EH (cell line): ENCODE data around the gene LCK.
"Not testable (repeated sequence)": the region's sequence is repeated elsewhere in the genome, so short reads cannot be mapped to it uniquely, and the experiment has no call there.

Experiments used
- DNase-seq: peaks from one replicate; pipeline ENCODE4 v3.0.0-alpha.2; 2015; ENCODE audit warnings: low read depth

Gene LCK

GRCh38 chr1:32240140-32240951 lies 10.7 kb upstream of the LCK start:
- peak; percentile 81 for DNase-seq

DNA sequence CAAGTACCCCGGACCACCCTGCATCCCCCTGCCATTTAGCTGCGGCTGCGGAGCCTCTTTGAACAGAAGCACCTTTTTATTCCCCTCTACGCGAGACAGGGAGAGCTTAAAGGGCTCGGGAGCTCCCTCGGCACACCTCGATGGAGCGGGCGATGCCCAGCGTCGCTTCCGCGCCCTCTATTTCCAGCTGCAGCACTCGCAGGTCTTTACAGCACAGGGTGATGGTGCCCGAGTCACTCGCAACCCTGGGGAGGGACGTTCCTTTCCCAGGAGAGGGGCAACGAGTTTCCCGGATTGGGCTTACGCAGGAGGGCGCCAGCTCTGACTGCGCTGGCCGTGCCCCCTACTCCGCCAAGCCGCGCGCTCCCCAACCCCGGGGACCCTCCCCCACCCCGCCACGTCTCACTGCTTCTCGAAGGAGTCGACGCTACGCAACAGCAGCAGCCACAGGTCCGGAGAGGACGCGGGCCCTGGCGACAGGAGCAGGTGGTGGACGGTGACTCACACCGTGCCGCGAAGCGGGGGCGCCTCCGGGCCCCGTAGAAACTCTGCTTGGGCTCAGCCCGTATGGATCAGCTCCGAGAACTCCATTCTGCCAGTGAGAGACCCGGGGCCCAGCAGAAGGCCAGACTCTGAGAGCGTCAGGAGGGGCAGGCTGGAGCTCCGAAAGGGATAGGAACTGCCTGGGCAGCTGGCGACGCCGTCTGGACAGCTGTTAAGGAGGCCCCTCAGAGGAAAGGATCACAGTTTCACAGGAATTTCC lies 9.9 kb upstream of the LCK start:
- DNase-seq: peak; percentile 67

DNA sequence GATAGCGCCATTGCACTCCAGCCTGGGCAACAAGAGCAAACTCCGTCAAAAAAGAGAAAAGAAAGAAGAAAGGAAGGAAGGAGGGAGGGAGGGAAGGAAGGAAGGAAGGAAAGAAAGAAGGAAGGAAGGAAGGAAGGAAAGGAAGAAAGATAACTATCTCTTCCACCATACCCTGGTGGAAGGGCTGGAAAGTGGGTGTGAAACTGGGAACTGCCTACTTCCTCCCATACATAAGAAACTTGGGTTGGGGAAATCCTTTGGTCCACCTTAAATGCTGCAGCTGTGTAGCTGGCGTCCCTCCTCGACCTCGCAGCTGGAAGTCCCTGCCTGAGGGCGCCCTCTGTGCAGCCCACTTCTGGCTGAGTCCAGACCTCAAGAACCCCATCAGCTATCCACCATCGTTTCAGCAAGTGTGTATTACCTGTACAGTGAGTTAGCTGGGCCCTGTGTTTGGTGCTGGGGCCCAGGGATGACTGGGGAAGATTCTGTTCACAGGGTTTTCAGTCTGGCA lies 8.7 kb upstream of the LCK start:
- DNase-seq: peak; percentile 42

DNA sequence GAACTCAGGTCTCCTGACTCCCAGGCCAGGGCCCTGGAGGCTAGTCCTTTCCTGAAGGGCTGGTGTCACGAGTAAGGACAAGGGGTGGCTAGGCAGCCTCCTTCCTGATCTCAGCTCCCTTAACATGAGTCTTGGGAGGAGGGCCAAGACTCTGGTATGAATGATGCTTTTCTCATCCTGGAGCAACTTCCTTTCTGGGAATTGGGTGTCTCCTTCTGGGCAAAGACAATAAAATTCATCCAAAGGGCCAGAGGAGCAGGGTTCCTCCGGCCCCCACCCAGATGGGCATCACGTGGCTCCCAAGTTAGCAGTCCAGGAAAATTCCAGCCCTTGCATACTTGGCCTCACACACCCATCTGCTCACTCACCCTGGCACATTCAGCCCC lies 4.2 kb upstream of the LCK start, which contains the start of gene FAM167B:
TSS of gene FAM167B (plus strand) at position 335 of the 386 bp plus-strand sequence. CDS start 200 bp downstream, outside the sequence.
- peak; percentile 97 for DNase-seq

GRCh38 chr1:32247452-32247851 lies 3.6 kb upstream of the LCK start:
- DNase-seq: no peak

DNA sequence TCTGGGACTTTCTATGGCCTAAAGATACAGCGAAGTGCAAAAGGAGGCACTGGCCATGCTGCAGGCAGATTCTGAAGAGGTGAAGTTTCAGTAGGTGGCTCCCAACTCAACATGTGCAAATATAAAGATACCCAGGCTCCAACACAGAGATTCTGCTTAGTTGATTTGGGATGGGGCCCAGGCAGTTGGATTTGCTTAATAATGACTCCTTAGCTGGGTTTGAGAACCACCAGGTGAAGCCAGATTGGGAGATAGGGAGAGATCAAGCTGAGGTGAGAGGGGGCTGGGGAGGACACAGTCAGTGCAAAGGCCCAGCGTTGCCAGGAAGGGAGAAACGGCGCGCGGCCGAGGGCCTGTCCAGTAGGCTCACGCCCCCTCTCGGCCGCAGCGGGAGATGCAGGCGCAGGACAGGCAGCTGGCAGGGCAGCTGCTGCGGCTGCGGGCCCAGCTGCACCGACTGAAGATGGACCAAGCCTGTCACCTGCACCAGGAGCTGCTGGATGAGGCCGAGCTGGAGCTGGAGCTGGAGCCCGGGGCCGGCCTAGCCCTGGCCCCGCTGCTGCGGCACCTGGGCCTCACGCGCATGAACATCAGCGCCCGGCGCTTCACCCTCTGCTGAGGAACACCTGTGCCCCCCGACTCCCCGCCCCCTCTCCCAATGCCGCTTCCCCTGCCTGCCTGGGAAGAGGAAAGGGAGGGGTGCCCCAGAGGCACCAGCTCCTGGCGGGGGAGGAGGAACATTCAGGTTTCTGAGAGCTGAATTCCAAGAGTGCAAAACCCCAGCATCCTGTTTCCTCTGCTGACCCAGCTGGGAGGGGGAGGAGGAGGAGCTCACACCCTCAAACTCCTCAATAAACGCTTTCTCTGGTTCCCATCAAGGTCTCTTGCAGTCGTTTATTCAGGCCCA lies 2.8 kb upstream of the LCK start:
- DNase-seq: peak; percentile 71

DNA sequence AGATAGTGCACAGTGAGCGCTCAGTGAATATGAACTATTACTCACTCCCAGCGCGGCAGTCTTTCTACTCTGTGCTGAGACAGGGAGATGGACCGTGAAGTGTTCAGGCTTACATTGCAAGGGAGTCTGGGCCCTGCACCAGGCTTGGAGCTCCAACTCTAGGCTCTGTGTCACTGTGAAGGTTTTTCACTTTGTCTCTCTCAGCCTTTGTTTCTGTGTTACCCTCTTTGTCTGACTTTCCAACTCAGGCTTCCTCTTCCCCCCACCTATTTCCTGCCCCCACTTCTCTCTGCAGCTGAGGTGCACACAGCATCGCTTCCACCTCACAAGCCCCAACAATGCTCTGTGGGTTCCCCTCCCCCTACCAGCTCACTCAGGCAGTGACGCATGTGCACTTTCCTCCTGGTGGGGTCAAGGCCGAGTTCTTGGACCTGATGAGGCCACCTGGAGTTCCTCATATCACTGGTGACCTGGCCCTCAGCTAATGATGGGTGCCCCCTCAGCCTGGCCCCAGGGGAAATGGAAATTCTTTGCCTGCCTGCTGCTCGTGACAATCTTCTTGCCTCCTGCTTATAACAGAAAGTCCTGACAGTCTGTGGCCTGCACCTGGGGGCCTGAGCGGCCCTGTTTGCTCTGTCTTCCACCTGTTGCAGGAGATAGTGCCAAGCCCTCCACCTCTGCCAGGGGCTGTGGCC lies 1.1 kb upstream of the LCK start:
- DNase-seq: peak; percentile 20

DNA sequence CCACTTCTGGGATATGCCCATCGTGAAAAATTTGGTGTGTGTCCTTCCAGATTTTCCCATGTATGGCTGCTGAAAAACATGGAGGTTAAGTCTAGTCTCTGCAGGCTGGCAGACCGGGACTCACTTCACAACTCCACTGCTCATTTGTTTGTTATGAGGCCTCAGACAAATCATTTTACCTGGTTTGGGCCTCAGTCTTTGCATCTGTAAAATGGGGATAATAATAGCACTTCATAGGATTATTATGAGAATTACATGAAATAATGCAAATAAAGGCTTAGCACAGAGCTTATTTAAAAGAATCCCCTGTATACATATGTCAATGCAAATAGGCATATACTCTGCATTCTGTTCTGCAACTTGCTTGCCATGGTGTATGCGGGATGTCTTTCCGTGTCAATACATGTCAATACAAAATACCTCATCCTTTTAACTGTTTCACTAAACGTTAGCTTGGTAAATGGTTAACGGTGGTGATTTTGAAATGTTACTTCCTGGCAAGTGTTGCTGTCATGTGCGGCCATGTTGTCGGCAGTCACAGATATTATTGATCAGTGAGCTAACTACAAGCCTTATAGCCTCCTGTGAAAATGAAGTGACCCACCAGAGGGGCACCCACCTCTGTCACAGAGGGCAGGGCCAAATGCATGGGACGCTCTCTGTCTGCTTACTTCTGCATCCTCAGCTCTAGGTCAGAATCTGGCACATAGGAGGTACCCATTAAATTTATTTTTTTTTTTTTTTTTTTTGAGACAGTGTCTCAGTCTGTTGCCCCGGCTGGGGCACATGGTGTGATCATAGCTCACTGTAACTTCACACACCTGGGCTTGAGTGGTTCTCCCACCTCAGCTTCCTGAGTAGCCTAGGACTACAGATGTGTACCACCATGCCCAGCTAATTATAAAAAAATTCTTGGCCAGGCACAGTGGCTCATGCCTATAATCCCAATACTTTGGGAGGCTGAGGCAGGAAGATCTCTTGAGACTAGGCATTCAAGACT lies 4.3 kb downstream of the LCK start:
- DNase-seq: no peak

DNA sequence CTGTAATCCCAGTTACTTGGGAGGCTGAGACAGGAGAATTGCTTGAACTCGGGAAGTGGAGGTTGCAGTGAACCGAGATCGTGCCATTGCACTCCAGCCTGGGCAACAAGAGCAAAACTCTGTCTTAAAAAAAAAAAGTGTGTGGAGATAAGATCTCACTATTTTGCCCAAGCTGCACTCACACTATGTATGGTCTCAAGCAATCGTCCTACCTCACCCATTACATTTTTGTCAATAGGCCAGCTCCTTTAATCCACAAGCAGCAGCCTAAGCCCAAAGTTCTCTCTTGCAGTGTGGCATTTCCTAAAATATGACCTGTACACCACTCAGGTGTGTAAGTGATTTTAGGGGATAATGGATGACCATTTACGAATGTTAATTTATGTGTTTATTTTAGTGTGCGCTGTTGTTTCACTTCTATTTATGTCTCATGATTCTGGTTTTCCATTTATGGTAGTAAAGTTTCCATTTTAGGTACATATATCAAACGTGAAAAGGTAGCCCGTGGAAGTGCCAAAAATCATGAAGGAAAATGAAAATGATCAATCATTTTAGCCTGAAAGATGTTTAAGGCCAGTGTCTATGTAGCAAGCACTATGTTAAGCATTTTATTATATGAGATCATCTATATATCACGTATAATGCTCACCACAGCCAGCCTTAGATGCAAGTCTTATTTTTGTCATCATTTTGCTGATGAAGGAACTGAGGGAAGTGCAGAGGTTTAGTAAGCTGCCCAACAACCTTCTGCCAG lies 5.6 kb downstream of the LCK start:
- no peak for DNase-seq

- no peak for DNase-seq
Measured at GRCh38 chr1:32257227-32257508, 6.1 kb downstream of the LCK start.

DNA sequence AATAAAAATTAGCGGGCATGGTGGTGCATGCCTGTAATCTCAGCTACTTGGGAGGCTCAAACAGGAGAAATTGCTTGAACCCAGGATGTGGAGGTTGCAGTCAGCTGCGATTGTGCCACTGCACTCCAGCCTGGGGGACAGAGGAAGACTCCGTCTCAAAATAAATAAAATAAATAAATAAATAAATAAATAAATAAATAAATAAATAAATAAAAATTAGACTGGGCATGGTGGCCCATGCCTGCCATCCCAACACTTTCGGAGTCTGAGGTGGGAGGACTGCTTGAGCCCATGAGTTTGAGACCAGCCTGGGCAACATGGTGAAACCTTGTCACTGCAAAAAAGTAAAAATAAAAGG lies 12.2 kb downstream of the LCK start:
- DNase-seq: not testable (repeated sequence)

DNA sequence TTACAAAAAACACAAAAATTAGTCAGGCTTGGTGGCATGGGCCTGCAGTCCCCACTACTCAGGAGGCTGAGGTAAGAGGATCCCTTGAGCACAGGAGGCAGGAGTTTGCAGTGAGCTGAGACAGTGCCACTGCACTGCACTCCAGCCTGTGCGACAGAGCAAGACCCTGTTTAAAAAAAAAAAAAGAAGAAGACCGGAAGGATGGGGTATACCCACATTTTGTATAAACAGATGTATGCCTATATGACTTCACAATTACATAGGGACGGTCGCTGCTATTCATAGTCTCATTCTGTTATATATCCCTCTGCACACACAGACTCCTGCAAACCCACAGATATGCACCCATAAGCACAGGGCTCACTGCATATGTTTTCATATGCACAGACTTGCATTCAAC lies 12.7 kb downstream of the LCK start:
- DNase-seq: no peak

GRCh38 chr1:32265846-32266245 lies 14.8 kb downstream of the LCK start:
- DNase-seq: no peak

DNA sequence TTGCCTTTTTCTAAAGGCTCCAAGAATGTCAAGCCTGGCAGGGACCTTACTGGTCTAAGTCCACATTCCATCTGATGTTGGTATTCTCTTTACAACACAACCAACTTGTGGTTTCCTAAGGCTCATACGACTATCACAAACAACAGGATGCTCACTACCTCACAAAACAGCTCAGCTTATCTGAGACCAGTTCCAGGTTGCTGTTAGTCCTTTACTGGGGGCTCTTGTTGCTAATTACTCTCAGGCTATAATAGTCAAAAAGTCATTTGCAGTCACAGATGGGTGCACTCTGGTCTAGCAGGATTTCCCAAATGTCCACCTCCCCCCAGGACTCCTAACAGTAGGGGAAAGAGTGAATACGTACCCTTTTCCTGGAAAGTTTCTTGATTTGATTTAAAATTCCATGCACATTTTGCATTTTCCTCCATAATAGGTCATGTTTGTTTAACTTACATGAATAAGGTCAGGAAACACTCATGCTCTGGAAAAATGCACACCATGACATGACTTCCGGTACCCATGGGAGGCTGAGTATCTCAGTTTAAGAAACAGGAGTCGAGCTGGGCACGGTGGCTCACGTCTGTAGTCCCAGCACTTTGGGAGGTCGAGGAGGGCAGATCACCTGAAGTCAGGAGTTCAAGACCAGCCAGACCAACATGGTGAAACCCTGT lies 16.0 kb downstream of the LCK start:
- DNase-seq: peak; percentile 88

- DNase-seq: no peak
Measured at GRCh38 chr1:32269744-32270143, 18.7 kb downstream of the LCK start.

GRCh38 chr1:32272557-32273390 lies 21.7 kb downstream of the LCK start:
- no peak for DNase-seq

GRCh38 chr1:32273391-32274208 lies 22.5 kb downstream of the LCK start:
- peak; percentile 8 for DNase-seq
